GM19372 (cell line): ENCODE results near the gene RBX1.
"Not testable (repeated sequence)": the region's sequence is repeated elsewhere in the genome, so short reads cannot be mapped to it uniquely, and the experiment has no call there.

Experiments used
- ATAC-seq: cut with Tn5 transposase; IDR thresholded peaks from one replicate; pipeline ENCODE4 v1.9.1; 2021; ENCODE audit warnings: mild to moderate bottlenecking, low read depth, moderate library complexity; ENCODE audit not compliant: unreplicated experiment

The RBX1 gene

DNA sequence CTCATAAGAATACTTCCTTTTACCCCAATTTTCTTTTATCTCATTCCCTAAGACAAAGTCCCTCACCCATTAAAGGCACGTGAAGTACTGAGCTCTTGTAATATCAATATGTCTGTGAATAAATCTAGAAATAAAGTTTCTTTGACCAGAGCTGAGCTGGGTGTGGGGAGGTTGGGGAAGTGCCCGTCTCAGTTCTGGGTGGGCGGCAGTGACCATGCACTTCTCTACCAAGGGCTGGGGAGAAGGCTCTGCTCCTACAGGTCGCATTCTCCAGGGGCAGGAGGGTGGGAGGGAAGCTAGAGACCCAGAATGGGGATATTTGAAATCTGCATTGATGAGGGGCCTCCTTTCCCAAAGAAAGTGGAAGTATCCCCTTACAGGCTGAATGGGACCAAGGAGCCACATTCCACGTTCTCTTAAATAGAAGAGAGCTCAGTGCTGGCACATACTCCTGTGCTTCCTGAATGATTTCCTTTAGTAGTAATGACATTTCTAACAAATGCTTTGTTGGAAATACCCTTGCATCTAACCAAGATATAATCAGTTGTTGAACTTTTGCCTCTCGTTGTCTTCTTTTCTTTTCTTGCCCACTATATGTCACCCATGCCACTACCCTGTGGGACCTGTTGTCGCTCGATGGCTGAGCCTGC lies 16.1 kb downstream of the RBX1 start:
- no peak for ATAC-seq

DNA sequence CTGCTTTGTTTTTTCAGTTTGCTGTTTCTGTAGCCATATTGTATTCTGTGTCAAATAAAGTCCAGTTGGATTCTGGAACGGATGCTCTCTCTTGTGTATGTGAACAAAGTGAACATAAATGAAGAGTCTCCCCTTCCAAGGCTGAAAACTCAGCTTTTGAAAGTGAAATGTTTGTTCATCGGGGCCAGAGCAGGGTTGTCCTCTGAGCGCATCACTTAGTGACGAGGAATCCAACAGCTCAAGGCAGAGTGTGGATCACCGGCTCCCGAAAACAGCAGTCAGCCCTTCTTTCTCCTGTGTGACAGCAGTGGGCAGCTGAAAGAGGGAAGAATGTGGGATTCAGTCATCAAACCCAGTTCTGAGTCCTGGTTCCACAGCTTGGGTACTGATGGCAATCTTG lies 21.4 kb downstream of the RBX1 start:
- ATAC-seq, result no peak

DNA sequence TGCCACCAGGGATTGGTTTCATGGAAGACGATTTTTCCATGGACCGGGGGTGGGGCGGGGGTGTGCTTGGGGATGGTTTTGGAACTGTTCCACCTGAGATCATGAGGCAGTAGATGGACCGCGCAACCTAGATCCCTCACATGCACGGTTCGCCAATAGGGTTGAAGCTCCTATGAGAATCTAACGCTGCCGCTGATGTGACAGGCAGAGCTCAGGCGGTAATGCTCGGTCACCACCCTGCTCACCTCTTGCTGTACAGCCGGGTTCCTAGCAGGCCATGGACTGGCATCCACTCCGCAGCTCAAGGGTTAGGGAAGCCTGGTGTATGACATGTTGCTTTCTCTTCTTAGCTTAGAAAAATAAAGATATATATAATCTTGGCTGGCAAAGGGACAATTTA lies 22.0 kb downstream of the RBX1 start:
- ATAC-seq, result no peak

DNA sequence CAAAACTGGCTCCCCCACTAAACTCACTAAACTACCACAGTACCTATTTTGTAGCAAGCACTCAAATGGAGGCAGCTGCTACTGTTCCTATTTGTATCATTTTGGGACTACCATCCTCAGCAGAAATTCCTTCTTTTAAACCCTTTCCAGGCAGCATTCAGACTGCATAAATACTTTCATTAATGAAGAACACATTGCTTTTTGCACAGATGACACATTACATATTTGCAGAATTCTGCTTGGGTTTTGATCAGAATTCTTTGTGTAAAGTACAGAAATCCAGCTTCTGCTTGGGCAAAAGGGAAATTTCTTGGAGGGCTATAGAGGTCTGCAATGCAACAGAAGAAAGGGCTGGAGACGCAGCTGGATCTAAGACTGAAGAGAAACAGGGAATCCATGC lies 24.2 kb downstream of the RBX1 start:
- ATAC-seq, result no peak

DNA sequence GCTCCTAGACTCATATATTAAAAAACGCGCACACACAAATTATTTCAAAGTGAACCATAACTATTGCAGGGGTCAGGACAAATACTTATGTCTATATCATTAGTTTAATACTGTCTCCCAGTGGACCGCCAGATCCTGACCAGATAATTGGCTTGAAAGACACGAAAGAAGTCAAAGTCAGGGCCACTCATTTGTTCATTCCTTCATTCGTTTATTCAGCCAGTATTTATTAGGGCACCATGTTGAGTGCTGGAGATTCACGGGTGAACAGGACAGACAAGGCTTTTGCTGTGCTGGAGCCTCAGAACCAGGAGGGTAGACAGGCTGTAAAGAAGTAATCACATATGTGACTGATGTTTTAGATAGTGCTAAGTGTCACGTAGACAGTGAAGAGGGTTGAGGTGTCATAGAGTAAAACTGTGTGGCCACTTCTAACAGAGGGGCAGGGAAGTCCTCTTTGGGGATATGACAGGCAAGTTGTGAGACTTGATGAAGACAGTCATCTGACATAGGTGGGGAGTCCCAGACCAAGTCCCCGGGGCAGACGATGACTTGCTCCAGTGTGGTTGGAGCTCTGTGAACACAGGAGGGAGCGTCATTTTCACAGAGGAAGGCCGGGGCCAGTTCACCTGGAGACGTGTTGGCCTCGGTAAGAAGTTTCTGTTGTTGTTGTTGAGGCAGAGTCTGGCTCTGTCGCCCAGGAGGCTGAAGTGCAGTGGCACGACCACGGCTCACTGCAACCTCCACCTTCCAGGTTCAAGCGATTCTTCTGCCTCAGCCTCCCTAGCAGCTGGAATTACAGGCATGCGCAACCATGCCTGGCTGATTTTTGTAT lies 25.9 kb downstream of the RBX1 start:
- ATAC-seq, result no peak

DNA sequence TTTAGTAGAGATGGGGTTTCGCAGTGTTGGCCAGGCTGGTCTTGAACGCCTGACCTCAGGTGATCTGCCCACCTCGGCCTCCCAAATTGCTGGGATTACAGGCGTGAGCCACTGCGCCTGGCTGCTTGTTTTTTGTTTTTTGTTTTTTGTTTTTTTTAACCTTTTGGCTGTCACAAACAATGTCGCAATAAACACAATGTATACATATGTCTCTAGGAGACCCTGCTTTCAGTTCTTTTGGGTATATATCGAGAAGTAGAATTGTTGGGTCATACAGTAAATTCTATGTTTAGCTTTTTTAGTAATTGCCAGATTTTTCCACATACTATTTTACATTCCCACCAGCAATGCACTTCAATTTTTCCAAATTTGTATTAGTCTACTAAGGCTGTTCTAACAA lies 28.0 kb downstream of the RBX1 start:
- no peak for ATAC-seq

DNA sequence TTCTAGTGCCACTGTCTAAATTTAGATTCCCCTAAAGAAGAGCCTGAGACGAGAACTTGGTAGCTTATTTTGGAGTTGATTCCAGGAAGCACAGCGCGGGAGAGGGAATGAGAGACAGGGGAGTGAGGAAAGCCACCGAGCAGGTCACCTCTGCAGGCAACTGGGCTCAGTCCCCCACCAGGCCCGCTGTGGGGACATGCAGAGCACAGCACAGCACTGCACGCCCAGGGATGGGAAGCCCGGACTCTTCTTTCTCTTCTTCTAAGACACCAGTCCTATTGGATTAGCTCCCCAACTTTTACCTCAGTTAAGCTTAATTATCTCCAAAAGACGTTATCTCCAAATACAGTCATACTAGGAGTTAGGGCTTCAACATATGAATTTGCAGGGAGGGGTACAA lies 28.7 kb downstream of the RBX1 start:
- ATAC-seq, result no peak

DNA sequence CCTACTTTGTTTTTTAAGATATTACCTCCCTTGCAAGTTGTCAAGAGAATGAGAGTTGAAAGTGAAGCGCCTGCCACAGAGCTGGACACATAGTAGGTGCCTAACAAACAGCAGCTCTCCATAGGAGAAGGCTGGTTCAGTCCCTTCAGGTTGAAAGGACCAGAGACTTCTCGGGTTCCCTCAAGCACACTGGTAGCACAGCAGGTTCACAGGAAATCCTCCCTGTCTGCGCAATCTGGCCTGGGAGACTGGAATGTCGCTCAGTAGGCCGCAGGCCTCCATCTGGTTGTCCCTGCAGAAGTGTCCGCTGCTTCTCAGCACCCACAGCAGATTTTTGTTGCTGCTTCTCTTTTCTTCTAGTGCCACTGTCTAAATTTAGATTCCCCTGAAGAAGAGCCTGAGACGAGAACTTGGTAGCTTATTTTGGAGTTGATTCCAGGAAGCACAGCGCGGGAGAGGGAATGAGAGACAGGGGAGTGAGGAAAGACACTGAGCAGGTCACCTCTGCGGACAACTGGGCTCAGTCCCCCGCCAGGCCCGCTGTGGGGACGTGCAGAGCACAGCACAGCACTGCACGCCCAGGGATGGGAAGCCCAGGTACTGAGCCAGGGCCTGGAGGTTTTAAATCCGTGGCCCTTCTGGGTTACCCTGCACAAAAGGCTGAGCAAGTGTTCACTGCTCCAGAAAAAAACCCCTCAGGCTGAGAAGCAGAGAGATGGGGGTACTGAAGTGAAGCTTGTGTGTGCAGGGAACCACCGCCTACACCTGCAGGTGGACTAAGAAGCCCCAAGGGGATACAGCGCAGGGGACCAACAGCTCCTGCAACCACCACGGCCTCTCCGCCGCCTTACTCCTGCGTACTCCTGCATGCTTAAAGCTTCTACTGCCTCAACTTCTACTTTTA lies 31.6 kb downstream of the RBX1 start:
- no peak for ATAC-seq

DNA sequence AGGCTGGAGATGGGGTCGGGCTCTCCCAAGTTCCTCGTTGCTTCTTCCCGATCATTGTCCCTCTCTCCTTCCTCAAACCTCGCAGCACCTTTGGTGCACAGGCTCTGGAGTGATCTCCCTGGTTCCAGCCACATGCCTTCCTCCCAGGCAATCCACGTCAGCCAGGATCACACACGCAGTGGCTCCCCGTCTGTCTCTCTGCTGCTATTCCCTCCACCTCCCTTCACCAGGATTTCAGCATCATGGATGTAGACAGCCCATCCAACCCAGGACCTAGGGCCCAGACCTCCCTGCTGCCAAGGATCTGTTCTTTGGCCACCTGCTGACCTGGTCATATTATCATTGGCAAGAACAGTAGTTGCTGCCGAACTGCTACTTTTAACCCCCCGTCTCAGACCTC lies 40.1 kb downstream of the RBX1 start:
- no peak for ATAC-seq

DNA sequence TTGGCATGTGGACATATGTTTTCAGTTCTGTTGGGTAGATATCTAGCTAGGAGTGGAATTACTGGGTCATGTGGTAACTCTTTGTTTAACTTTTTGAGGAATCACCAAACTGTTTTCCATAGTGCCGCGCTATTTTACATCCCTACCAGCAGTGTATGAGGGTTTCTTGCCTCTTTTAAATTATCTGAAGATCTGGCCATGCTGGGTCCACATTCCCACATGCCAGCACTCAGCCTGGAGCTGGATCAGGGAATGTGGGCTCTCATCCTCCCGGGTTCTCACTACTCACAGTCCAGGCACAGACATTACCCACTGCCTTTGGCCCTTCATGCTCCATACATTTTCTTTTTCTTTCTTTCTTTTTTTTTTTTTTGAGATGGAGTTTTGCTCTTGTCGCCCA lies 44.6 kb downstream of the RBX1 start:
- ATAC-seq, result no peak

DNA sequence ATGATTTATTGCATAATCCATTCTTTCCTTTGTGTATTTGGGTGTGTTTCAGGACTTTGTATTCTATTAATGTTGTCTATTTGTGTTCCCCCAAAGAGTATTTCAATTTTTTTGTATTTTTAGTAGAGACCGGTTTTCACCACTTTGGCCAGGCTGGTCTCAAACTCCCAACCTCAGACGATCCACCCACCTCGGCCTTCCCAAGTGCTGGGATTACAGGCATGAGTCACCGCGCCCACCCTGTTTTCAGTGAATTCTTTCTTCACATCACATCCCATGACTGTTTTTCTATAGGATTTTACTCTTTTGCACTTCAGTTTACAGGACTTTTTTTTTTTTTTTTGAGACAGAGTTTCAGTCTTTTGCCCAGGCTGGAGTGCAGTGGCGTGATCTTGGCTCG lies 46.3 kb downstream of the RBX1 start:
- no peak for ATAC-seq

DNA sequence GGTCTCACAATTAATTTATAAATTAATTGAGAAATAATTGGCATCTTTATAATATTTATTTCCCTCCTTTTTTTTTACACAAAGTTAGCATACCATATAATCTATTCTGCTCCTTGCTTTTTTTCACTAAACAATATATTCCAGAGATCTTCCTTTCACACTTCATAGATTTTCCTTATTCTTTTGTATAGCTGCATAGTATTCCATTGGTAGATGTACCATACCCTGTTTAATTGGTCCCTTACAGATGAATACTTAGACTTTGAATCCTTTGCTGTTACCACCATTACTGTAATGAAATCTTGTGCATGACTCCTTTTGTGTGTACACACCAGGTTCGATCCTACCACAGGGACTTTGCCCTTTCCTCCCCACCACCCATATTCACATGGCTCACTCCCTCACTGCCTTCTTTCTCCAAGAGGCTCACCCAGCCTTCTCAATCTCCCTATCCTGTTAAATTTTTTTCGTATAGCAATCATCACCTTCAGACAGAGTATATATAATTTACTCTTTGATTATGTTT lies 48.9 kb downstream of the RBX1 start:
- no peak for ATAC-seq

DNA sequence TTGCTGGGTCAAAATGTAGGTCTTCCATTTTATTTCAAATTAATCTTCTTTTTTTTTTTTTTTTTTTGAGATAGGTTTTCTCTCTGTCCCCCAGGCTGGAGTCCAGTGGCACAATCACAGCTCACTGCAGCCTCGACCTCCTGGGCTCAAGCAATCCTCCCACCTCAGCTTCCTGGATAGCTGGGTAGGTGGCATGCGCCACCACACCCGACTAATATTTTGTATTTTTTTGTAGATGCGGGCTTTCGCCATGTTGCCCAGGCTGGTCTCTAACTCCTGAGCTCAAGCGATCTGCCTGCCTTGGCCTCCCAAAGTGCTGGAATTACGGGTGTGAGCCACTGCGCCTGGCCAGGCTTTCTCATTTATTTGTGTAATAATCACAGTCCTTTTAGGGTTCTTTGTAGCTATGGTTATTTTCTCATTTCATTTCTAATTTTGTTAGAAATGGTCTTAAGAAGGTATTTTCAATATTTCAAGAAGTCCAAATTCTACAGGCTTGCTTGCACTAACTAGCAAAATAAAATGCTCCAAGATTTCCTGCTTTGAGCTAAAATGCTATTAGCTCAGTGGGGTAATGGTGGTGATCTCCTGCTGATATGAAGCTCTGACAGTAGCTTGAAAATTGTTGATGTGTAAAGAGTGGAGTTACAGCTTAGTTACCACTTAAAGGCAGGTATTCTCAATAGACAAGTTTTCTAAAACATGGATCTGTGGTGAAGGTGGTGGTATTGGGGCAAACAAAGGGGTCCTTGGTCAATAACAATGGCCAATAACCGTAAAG lies 50.0 kb downstream of the RBX1 start:
- no peak for ATAC-seq

DNA sequence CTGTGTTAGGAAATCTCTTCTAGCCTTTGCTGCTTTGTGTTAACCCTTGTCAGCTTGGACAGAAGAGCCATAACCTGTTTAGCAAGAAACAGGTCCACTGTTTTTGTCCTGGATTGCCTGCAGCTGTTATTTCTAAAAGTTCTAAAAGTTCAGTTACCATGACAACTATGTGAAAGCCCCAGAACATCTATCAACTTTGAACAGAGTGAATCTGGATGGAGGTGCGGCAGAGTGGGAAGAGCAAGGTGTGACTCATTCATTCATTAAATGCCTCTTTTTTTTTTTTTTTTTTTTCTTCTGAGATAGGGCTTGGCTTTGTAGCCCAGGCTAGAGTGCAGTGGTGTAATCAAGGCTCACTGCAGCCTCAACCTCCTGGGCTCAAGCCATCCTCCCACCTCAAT lies 50.5 kb downstream of the RBX1 start:
- no peak for ATAC-seq

DNA sequence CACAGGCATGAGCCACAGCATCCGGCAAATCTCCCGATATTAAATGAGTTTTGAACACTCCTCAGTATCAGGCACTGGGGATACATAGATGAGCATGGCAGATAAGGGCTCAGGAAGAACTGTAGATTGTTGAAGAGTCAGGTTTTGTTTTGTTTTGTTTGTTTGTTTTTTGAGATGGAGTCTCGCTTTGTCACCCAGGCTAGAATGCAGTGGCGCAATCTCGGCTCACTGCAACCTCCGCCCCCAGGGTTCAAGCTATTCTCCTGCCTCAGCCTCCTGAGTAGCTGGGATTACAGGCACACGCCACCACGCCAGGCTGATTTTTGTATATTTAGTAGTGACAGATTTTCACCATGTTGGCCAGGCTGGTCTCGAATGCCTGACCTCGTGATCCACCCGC lies 51.2 kb downstream of the RBX1 start:
- ATAC-seq, result not testable (repeated sequence)

DNA sequence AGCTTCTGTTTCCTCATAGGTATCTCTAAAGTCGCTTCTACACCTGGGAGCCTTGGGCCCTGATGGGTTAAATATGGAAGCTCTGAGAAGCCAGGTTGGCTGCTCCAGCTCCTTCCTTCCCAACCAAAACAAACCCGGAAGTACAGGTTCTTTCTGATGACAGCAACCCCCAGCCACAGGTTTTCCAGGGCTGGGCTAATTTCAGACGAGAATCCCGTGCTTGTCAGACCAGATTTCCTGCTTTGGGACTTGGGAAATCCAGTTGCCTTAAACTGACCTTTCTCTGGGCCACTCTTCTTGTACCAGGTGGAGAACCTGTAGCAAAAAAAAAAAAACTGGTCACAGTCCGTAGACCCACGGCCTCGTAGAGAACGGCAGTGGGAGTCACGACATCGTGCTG lies 51.9 kb downstream of the RBX1 start:
- ATAC-seq, result no peak

DNA sequence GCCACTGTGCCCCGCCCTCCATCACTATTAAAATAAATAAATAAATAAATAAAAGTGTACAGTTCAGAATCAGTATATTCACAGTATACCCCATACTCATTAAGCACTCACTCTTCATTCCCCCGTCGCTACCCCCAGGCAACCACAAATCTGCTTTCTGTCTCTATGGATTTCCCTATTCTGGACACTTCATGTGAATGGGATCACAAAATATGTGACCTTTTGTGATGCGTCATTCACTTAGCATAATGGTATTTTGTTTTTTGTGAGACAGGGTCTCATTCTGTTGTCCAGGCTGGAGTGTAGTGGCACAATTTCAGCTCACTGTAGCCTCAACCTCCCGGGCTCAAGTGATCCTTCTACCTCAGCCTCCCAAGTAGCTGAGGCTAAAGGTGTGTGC lies 52.8 kb downstream of the RBX1 start:
- ATAC-seq, result no peak

DNA sequence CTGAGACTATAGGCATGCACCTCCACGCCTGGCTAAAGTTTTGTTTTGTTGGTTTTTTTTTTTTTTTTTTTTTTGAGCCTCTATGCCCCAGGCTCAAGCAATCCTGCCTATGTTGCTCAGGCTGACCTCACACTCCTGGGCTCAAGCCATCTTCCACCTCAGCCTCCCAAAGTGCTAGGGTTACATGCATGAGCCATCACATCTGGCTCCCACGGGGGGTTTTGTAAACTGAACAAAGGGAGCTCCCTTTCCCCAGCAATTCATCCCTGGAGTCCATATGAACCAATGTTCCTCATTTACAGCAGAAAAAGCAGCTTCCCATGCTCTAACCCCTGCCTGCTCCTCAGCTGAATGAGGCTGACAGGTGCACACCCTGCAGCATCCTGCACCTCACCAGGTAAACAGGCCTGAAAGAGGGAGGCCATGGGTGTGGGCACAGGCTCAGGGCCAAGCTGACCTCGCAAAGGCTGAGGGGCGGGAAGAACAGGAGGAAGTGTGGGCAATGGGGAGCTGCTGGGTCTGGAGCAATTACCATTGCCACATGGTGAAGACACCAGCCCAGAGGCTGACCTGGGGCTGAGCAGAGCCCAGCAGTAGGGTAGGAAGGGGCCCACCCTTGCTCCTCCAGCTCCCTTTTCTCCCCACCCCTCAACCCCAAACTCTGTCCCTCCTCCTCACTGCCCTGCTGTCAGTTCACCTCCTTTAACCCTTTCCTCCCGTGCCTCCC lies 58.2 kb downstream of the RBX1 start:
- no peak for ATAC-seq

DNA sequence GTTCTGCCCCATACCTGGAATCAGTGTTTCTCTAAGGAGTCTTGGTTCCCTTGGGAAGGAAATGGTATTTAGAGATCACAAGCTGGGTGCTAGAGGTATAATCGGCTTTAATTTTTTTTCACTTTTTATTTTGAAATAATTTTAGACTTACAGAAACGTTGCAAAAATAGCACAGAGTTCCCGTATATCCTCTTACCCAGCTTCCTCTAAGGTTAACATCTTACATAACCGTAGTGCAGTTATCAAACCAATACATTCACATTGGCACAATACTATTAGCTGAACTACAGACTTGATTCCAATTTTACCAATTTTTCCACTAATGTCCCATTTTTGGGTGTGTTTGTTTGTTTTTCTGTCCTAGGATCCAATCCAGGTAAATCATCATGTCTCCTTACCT lies 63.8 kb downstream of the RBX1 start:
- no peak for ATAC-seq
